Measurements from ENCODE around the gene AXL.

DNA sequence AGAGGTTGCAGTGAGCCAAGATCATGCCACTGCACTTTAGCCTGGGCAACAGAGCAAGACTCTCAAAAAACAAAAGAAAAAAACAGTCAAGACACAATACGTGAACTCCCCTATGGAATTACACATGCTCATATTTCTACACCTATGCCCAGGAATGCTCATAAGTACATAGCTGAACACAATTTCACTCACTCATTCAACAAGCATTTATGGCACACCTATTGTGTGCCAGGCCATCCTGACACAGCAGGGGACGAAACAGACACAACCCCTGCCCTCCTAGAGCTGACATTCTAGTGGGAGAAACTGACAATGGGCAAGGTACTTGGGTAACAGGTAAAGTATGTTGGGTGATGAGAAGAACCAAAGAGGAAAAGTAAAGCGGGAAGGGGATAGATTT lies 9.5 kb downstream of the AXL start:
- TF ChIP-seq, protein P1, sequence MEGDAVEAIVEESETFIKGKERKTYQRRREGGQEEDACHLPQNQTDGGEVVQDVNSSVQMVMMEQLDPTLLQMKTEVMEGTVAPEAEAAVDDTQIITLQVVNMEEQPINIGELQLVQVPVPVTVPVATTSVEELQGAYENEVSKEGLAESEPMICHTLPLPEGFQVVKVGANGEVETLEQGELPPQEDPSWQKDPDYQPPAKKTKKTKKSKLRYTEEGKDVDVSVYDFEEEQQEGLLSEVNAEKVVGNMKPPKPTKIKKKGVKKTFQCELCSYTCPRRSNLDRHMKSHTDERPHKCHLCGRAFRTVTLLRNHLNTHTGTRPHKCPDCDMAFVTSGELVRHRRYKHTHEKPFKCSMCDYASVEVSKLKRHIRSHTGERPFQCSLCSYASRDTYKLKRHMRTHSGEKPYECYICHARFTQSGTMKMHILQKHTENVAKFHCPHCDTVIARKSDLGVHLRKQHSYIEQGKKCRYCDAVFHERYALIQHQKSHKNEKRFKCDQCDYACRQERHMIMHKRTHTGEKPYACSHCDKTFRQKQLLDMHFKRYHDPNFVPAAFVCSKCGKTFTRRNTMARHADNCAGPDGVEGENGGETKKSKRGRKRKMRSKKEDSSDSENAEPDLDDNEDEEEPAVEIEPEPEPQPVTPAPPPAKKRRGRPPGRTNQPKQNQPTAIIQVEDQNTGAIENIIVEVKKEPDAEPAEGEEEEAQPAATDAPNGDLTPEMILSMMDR (IDR thresholded peaks at IDR 0.05) = no peak
- no peak for TF ChIP-seq POLR2AphosphoS5 (IDR thresholded peaks at IDR 0.05)

Measured in prostate gland (tissue), 2 donors.